GM06990 (cell line): ENCODE measurements around the gene SP140L.

Experiments
- DNase-seq: peaks from one replicate; pipeline ENCODE4 v3.0.0-alpha.2; 2011; ENCODE audit not compliant: insufficient read length; ENCODE audit errors: extremely low read depth
- H3K27me3 ChIP-seq: replicated peaks from 2 replicates; pipeline ENCODE4 v1.6.0; 2011; ENCODE audit warnings: low read length; ENCODE audit not compliant: control insufficient read depth, insufficient read depth
- H3K36me3 ChIP-seq: 2 replicates; pipeline ENCODE4 v1.5.1; 2011; ENCODE audit warnings: low read length; ENCODE audit not compliant: control insufficient read depth, insufficient read depth
- H3K4me3 ChIP-seq: replicated peaks from 2 replicates; pipeline ENCODE4 v1.5.1; 2011; ENCODE audit warnings: low read depth, mild to moderate bottlenecking, control low read depth, low read length
- CTCF ChIP-seq: IDR thresholded peaks from 2 replicates; pipeline ENCODE4 v1.5.1; 2011; ENCODE audit warnings: low read length, control low read depth, mild to moderate bottlenecking, inconsistent platforms; ENCODE audit not compliant: insufficient read depth, poor library complexity, severe bottlenecking

The SP140L gene

GRCh38 chr2:230453006-230453405, 126.0 kb downstream of the SP140L start:
- no peak overlapping the region for H3K4me3 ChIP-seq
- no peak for DNase-seq
- peaks cover 27% of the 10 kb centered on the region for H3K36me3 ChIP-seq

More at GRCh38 chr2:230453006-230453405, 126.0 kb downstream of the SP140L start:
- no peaks in the 10 kb centered on the region for H3K27me3 ChIP-seq
- TF ChIP-seq CTCF: no peak
